NCI-H2107 treated with DMSO at 0.1 percent for 48 hours (cell line): Measurements from ENCODE around the gene PLCG1.

Experiments used
- DNase-seq: peaks from one replicate; lab custom pipeline; 2025; ENCODE audit not compliant: unreplicated experiment; lab: John Stamatoyannopoulos, UW

Gene PLCG1

GRCh38 chr20:41178495-41178894, 41.2 kb downstream of the PLCG1 start:
- DNase-seq = no peak

- DNase-seq = peak; percentile 36
Measured at GRCh38 chr20:41178904-41179432, 41.6 kb downstream of the PLCG1 start.

GRCh38 chr20:41179961-41180360, 42.6 kb downstream of the PLCG1 start:
- DNase-seq = no peak

DNA sequence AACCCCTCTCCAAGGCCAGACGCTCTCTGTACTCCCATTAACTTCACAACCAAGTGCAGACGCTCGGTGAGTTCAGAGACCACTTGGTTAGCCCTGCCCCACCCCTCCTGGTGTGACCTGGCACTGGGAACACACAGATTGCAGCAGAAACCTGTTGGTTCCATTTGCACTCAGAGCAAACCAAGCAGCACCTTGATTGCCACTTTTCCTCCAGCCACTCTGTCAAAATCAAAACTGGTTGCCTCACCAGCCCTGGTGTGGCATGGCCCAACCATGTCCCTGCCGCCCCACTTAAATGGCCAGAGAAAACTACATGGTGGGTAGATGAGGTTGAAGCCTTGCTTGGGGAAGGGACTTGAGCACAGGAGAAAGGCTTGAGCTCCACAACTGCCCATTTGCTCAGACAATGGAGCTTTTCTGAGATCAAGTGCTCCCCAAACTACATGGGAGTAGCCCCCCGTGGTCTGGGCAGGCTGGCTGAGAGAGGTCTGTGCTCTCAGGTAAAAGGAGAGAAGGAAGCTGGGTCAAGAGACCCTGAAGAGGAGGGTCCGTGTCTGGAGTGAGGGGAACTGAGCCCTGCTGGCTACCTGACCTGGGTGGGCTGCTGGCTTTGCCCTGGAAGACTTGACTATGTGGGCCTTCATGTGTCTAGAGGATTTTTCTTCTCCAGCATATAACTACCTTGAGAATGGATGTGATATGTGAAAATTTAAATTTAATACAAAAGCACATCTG, 43.4 kb downstream of the PLCG1 start:
- DNase-seq = no peak

GRCh38 chr20:41181567-41181966, 44.2 kb downstream of the PLCG1 start:
- DNase-seq = no peak

DNA sequence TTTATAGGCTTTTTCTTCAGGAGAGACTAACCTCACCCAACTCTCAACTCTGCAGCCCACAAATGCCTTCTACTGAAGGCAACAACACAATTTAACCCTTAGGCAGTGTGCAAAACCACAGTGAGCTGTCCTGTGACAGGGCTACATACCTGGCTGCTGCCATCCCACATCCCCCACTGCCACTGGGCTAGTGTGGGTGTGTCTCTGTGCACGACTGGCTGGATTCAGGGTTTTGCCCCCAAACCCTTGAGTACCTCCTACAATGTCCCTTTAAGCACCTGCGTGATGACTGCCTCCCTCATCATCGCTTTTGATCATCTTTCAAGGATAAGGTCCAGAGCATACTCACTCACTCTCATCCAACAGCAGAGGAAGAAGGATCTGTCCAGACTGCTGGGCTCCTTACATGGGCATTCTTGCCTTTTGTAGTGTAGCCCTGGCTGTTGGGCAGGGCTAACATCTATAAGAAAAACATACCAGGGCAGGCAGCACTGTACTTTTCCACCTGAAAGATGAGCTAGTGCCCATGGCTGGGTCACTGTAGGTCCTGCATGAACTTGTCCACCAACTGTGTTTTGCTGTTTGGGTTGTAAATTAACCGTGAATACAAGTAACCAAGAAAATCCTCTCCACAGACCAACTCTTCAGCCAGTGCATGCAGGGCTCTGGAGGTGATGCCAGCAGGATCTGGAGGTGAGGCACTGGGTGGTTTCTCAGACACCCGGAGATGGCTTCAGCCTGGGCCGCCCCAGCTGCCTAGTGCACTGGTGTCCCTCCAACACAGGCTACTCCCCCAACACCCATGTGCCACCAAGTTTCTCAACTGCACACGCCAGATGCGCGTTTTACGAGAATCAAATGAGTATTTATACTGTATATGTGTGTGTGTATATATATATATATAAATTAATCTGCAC, 45.2 kb downstream of the PLCG1 start:
- DNase-seq = no peak

- no peak for DNase-seq
Measured at GRCh38 chr20:41183391-41183790, 46.0 kb downstream of the PLCG1 start.

GRCh38 chr20:41183831-41184230, 46.5 kb downstream of the PLCG1 start:
- no peak for DNase-seq

DNA sequence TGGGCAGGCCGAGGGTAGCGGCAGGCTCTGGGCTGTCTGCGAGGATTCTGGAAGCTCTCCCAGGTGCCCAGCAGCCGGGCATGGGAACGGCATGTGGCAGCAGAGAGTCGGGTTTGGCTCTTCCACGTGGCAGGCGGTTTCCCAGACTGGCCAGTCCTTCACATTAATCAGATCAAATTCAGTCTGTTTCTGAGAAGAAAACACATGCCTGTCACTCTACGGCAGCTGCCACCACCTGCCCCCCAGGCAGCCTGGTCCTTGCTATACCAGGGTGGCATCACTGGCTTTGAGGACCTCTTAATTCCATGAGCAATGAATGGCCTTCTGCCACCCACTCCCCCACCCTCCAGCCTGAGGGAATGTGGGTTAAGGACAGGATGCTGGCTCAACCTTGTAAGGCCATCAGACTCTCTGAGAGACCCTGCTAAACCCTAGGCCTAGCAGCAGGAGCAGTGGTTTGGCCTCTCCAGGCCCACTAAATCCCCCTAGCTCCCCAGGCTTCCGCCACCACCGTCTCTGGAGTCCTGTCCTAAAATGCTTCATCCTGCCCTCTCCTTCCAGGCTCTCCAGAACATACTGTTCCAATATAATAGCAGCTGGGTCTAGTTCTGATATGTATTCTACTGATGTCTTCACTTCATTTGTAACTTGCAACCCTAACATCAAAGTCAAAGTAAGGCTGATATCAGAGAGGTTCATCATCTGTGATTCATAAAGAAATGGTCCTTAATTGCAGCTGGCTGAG, 47.8 kb downstream of the PLCG1 start:
- no peak for DNase-seq

GRCh38 chr20:41187668-41188067, 50.3 kb downstream of the PLCG1 start:
- DNase-seq = no peak

DNA sequence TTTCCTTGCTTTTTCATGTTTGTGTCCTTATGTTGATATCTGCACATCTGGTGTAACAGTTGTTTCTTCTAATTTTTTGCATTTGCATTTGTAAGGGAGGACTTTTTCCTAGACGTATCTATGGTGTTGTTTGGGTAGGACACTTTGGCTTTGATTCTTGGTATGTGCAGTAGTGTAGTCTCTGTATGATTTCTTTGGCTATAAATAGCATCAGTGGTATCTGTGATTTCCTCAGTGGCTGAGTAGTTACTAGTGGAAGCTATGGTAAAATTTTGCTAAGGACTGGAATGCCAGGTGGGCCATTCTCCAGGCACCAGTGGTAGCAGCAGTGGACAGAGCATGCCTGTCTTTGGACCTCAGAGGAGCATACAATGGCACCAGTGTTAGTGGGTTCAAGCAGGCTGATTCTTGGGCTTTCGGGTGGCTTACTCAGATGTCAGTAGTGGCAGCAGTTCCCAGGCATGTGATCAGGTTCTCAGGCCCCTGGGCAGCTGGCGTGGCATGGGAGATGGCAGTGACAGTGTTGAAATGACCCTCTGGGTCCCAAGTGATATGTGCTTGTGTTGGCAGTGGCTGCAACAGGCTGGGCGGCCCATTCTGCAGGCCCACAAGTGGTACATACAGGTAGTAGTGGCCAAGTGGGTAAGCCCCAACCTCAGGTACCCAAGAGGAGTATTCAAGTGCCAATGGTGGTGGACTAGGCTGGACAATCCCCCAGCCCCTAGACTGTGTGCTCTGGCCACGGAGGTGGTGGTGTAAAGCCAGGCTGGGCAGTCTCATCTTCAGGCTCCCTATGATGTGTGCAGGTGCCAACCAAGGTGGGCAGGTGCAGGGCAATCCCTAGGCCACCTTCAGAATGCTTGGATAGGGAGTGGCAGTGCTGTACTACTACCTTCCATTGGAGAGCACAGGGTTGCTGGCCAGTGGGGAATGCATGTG, 54.5 kb downstream of the PLCG1 start:
- no peak for DNase-seq

DNA sequence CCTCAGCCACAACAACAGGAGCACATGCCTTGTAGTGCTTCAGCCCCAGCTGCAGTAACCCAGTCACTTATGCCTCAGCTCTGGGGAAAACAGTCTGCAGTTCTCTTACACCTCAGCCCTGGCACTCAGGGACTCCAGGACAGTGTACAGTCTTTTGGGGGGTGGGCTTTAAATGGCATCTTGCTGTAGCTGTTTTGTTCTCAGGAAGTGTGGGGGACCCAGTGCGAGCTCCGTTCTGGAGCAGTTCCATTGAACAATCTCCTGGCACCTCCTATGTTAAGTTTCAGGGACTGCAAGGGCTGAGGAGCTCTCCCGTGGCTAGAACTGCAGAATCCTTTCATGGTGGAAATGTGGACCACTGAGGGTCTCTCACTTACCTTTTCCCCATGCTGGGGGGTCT, 55.2 kb downstream of the PLCG1 start:
- no peak for DNase-seq

- no peak for DNase-seq
Measured at GRCh38 chr20:41196653-41197225, 59.4 kb downstream of the PLCG1 start.

DNA sequence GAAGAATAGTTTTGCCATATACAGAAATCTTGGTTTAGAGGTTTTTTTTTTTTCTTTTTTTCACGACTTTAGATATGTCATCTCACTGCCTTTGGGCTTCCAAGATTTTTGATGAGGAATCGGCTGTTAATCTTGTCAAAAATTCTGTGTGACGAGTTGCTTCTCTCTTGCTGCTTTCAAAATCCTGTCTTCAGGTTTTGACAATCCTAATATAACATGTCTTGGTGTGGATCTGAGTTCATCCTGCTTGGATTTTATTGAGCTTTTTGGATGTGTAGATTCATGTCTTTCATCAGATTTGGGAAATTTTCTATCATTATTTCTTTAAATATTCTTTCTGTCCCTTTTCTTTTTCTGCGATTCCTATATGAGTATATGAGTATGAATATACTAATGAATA, 61.1 kb downstream of the PLCG1 start:
- no peak for DNase-seq

DNA sequence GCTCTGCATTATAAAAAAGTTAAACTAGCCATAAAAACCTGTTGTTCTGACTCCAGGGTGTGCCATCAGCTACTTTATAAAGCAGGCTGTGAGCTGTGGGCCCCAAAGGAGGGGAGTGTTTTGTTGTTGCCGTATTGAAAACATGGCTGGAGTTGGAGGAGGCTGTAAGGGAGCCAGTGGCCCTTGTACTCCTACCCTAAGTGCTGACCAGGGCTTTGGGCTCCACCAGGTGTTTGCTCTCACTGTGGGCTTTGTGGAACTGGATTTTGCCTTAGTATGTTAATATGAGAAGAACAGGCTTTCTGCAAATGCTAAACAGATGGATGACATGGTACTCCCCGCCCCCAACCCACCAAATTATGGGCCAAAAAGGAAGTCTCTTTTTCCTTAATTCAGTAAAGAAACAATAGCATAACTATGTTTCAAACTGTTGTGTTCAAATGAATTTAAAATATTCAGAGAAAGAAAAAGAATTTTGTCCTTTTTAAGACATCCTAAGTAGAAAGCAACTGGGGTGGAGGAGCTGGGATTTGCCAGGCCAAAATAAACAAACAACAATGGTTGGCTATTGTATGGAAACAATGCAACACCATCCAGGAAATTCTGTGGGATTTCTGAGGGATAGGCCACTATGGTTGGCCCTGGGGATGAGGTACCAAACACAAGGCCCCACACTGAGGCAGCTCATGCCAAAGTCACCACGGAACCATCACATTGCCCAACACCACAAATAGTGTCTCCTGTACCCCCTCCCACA, 63.3 kb downstream of the PLCG1 start:
- DNase-seq = no peak

- DNase-seq = no peak
Measured at GRCh38 chr20:41201760-41202159, 64.4 kb downstream of the PLCG1 start.

GRCh38 chr20:41202426-41202825, 65.1 kb downstream of the PLCG1 start:
- no peak for DNase-seq

GRCh38 chr20:41203660-41204059, 66.3 kb downstream of the PLCG1 start:
- no peak for DNase-seq
